Neutrophil (primary cell): Measurements from ENCODE around the gene USP20.

Experiments used
- H3K27ac ChIP-seq: fragments of 200-600 bp; sonication (generic); 2 replicates; pipeline ENCODE4 v1.5.1; 2016; ENCODE audit warnings: mild to moderate bottlenecking, moderate library complexity
- H3K27me3 ChIP-seq: fragments of 200-600 bp; sonication (generic); 2 replicates; pipeline ENCODE4 v1.6.0; 2016; ENCODE audit warnings: mild to moderate bottlenecking
- H3K36me3 ChIP-seq: fragments of 200-600 bp; sonication (generic); 2 replicates; pipeline ENCODE4 v1.5.1; 2017
- H3K4me1 ChIP-seq, 2 experiments: fragments of 200-600 bp in 1 of 2; sonication (generic) in 1 of 2; 1 replicate in 1 of 2; 2 replicates in 1 of 2; pipeline versions ENCODE4 v1.5.1 to v1.6.1; 2013 to 2016; ENCODE audit warnings: low read depth in 1 of 2, low read length in 1 of 2, mild to moderate bottlenecking in 1 of 2, moderate library complexity in 1 of 2; ENCODE audit not compliant: control insufficient read depth in 1 of 2, insufficient read depth in 1 of 2
- H3K4me3 ChIP-seq, 2 experiments: fragments of 200-600 bp in 1 of 2; sonication (generic) in 1 of 2; 1 replicate in 1 of 2; 2 replicates in 1 of 2; pipeline ENCODE4 v1.5.1; 2013 to 2016; ENCODE audit warnings: low read depth in 1 of 2, low read length in 1 of 2, mild to moderate bottlenecking in 1 of 2, moderate library complexity in 1 of 2
- H3K9me3 ChIP-seq: fragments of 200-600 bp; sonication (generic); 2 replicates; pipeline ENCODE4 v1.5.1; 2016
- TF ChIP-seq, protein P1 (sequence below): fragments of 200-600 bp; sonication (generic); IDR thresholded peaks from 2 replicates; pipeline ENCODE4 v1.5.1; 2016; ENCODE audit warnings: antibody characterized with exemption

The USP20 gene

GRCh38 chr9:129863059-129863690 lies 27.9 kb downstream of the USP20 start:
- peaks cover 20 to 22% of the 10 kb centered on the region in 2 experiments for H3K4me1 ChIP-seq
- no peak overlapping the region for H3K4me3 ChIP-seq
- no peaks in the 10 kb centered on the region for H3K27me3 ChIP-seq
- TF ChIP-seq, protein P1, sequence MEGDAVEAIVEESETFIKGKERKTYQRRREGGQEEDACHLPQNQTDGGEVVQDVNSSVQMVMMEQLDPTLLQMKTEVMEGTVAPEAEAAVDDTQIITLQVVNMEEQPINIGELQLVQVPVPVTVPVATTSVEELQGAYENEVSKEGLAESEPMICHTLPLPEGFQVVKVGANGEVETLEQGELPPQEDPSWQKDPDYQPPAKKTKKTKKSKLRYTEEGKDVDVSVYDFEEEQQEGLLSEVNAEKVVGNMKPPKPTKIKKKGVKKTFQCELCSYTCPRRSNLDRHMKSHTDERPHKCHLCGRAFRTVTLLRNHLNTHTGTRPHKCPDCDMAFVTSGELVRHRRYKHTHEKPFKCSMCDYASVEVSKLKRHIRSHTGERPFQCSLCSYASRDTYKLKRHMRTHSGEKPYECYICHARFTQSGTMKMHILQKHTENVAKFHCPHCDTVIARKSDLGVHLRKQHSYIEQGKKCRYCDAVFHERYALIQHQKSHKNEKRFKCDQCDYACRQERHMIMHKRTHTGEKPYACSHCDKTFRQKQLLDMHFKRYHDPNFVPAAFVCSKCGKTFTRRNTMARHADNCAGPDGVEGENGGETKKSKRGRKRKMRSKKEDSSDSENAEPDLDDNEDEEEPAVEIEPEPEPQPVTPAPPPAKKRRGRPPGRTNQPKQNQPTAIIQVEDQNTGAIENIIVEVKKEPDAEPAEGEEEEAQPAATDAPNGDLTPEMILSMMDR, result no peak
- H3K36me3 ChIP-seq, result peaks cover 60% of the 10 kb centered on the region
- H3K27ac ChIP-seq, result peak overlapping the region; percentile 73
- H3K9me3 ChIP-seq, result no peaks in the 10 kb centered on the region

- H3K9me3 ChIP-seq, result no peaks in the 10 kb centered on the region
- TF ChIP-seq, protein P1, result no peak
- peaks cover 61% of the 10 kb centered on the region for H3K36me3 ChIP-seq
- no peaks in the 10 kb centered on the region for H3K27me3 ChIP-seq
- peak overlapping the region; percentile 31 for H3K27ac ChIP-seq
- peaks cover 37 to 39% of the 10 kb centered on the region in 2 experiments for H3K4me1 ChIP-seq
- no peak overlapping the region for H3K4me3 ChIP-seq
Observed at GRCh38 chr9:129864991-129865647, 29.9 kb downstream of the USP20 start.

- Histone ChIP-seq H3K27ac (peak overlapping the region; percentile 64), H3K4me3 (no peak overlapping the region), H3K27me3 (no peaks in the 10 kb centered on the region), H3K9me3 (no peaks in the 10 kb centered on the region), H3K36me3 (peaks cover 60% of the 10 kb centered on the region), H3K4me1 (peaks cover 37 to 39% of the 10 kb centered on the region in 2 experiments)
- TF ChIP-seq, protein P1, result no peak
Observed at GRCh38 chr9:129865668-129866320, 30.5 kb downstream of the USP20 start.

DNA sequence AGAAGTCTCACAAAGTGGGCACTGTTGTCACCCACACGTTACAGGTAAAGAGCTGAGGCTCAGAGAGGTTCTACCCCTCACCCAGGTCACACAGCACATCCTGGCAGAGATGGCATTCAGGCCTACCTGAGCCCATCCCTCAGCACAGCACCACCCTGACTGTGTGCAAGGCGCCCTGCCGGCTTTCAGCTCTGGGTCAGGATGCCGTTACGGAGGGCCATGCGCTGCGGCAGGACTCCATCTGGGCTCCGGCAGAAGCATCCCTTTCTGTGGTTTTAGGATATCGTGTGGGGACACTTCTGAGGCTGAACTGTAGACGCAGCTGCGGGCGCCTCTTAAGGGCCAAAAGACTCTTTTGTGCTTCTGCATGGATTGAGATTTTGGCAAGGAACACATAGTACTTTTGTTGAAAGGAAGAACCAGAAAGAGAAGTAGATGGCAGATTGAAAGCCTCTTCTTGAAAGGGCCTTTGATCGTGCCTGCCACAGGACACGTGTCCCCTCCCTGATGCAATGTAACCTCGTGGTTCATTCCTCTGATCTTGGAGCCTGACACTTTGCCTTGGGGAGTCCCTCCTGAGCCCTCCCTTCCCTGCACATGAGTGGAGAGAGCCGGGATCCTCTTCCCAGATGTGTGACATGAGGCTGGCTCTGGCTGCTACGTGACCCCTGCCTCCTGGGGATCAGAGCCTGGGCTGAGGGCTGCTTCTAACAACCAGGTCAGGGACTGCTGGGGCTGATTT lies 31.3 kb downstream of the USP20 start:
- H3K36me3 ChIP-seq, result peaks cover 59% of the 10 kb centered on the region
- peak overlapping the region; percentile 64 for H3K27ac ChIP-seq
- H3K27me3 ChIP-seq, result no peaks in the 10 kb centered on the region
- TF ChIP-seq, protein P1, result no peak
- H3K4me1 ChIP-seq, result peaks cover 37 to 39% of the 10 kb centered on the region in 2 experiments
- no peaks in the 10 kb centered on the region for H3K9me3 ChIP-seq
- no peak overlapping the region for H3K4me3 ChIP-seq
